NCI-H446 treated with DMSO at 0.1 percent for 48 hours (cell line): Measurements from ENCODE around the gene PAPOLA.

Source experiments
- DNase-seq: peaks from one replicate; lab custom pipeline; 2025; lab: John Stamatoyannopoulos, UW

PAPOLA gene

DNA sequence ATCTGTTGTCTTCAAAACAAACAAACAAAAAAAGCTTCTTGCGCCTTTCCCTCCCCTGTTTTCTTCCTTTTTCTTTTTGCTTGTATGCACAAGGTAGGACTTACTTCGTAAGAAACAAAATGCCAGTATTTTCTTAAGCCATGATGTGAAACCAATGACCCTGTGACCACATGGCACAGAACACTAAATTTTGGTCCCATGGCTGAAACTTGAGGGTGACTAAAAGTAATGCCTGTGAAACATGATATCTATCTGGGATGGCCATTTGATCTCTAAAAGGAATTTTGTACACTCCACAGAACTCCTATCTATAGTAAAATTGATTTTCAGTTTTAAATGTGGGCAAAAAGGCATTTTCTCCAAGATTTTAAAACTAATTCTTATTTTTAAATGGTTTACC lies 63.6 kb downstream of the PAPOLA start:
- no peak for DNase-seq

GRCh38 chr14:96567289-96567899 lies 65.2 kb downstream of the PAPOLA start:
- DNase-seq = peak; percentile 59

- DNase-seq = no peak
These were observed 66.4 kb downstream of the PAPOLA start for GRCh38 chr14:96568621-96569020.

GRCh38 chr14:96571311-96571710 lies 69.1 kb downstream of the PAPOLA start:
- no peak for DNase-seq

DNA sequence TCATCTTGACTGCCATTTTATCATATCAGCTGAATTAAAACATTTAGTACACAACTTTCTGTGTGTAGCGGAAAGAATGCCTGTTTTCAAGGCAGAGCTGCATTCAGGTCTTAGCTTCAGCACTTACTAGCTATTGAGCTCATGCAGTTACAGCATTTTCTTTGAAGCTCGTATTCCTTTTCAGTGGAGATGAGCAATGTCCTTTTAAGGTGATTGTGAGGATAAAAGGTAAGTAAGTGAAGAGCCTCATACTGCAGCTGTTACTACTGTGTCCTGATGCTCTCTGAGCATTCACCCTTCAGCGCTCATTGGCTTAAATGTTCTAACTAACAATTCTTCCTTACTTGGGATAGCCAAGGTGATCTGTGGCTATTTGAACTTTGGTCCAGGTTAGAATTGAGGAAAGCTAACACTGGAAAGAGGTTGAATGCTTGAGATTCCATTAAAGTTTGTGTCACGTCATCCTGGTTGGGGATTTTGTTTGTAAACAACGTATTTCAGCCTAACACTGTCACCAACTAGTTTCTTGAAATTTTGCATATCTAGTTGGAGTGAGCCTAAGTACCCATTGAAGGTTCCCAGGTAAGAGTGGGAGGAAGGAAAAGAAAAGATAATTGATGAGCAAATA lies 71.4 kb downstream of the PAPOLA start:
- DNase-seq = no peak

DNA sequence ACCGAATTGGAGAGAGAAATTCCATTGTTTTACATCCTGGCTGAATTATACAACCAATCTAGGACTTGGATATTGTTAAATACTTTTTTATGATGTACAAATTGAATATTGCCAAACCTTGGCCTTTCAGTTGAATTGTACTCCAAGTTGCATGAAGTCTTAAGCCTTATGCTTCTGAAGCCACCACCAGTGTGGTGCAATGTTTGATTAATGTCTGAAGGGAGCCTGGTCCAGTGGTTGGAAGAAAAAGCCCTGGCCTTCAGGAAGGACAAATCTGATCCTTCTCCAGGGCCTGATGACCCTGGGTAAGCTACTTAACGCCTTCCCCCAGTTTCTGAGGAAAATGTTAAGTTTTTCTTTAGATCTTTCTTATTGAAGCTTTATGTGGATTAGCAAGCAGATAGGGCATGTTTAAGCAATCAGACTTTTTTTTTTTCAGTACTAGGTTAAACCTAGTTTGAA lies 72.0 kb downstream of the PAPOLA start:
- DNase-seq = no peak

DNA sequence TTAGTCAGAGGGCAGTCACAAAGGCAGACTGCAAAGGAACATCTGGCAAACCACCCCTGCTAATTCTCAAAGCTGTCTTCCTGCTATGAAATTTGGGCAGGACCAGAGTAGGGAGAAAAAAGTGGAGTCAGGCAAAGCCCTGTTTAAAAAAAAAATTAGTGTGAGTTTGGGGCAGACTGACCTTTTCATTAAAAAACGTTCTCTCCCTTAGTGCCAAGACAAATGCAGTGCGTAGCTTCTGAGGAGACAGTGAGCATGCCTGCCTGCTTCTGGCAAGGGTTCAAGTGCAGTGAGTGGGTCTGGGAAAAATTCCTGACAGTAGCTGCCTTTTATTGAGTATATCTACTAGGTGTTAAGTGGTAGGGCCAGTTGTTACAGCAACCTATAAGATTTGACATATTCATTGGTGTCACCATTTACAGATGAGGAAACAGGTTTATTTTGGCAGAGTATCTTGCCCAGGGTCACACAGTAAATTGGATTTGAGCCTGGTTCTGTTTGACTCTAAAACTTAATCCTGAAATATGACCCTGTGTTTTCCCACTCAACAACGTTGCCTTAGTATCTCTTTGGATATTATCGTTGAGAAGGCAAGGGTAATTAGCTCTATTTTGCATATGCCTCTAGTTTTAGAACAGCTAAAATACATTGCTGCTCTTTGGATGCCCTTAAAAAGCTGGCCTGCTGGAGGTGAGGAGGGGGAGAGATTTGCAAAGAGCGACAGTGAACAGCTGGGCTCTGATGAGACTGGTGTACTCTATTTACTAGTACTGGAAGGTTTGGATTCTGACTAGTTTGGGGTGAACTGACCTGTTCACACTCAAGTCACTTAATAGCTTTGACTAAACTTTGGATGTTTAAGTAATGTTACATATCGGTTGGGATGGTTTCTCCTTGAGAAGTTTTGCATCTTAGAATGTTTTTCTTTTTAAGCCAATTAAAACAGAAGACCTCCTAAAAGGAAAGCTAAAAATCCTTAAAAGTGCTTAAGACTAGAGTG lies 72.8 kb downstream of the PAPOLA start:
- peak; percentile 83 for DNase-seq

- no peak for DNase-seq
These were observed 74.2 kb downstream of the PAPOLA start for GRCh38 chr14:96576359-96576758.

GRCh38 chr14:96576937-96577336 lies 74.8 kb downstream of the PAPOLA start:
- no peak for DNase-seq

- DNase-seq = no peak
These were observed 76.4 kb downstream of the PAPOLA start for GRCh38 chr14:96578619-96579018.

- DNase-seq = no peak
These were observed 77.2 kb downstream of the PAPOLA start for GRCh38 chr14:96579358-96579757.

- no peak for DNase-seq
These were observed 77.7 kb downstream of the PAPOLA start for GRCh38 chr14:96579855-96580254.

DNA sequence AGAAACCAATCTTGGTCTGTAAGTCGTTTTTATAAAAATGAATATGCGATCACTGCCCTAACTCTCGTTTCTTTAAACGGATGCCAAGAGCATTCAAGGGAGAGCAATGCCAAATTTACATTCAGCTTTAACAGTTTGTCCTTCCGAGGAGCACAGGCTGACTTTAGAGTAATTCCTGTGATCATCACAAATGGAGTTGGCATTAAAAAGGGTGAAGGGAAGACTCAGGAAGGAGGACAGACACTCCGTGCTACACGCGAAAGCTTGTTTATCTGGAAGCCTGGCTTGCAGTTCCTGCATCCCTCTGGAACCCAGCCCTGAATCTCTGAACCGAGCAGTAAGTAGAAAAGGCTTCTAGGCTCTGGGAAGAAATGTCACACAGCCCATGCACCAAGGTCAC lies 78.4 kb downstream of the PAPOLA start:
- DNase-seq = no peak

- no peak for DNase-seq
These were observed 78.8 kb downstream of the PAPOLA start for GRCh38 chr14:96581026-96581425.

DNA sequence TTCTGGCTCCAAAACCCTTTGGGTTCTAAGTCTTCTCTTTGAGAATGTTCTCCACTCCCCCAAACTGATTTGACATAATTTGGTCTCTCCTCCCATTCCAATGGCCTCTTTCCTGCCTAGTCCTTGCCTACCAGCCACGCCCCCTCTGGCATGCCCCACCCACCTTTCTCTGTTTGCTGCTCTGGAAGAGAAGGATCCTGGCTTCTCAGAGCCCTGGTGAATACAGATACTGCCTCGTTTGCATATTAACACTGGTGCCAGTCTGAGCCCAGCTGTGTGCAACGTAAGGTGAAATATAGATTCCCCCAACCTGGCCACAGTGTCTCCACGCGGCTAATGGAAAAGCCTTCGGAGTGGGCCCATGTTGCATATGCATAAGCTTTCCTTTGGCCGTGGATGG lies 79.7 kb downstream of the PAPOLA start:
- DNase-seq = no peak

- no peak for DNase-seq
These were observed 80.3 kb downstream of the PAPOLA start for GRCh38 chr14:96582411-96582961.

GRCh38 chr14:96582995-96583394 lies 80.8 kb downstream of the PAPOLA start:
- DNase-seq = no peak

DNA sequence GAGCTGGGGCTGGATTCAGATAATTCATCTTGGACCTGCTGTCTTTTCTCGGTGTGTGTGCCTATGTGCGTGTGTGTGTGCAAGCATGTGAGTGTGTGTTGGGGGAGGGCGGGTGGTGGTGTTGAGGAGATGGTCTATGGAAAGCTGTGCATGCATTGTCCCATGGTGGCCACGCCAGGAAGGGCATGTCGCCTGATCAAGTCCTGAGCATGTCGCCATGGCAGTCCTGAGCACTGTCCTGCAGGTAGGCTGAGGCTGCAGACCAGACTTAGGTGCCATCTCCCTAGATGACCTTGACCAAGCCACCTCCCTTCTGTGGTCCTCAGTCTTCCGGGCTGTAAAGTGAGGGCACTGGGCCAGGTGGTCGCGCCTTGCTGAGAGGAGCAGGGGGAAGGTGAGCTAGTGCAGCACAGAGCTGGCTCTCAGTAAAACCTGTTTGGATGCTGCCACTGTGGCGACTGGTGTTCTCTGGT lies 81.4 kb downstream of the PAPOLA start:
- DNase-seq = no peak

- DNase-seq = no peak
These were observed 82.2 kb downstream of the PAPOLA start for GRCh38 chr14:96584199-96584906.

DNA sequence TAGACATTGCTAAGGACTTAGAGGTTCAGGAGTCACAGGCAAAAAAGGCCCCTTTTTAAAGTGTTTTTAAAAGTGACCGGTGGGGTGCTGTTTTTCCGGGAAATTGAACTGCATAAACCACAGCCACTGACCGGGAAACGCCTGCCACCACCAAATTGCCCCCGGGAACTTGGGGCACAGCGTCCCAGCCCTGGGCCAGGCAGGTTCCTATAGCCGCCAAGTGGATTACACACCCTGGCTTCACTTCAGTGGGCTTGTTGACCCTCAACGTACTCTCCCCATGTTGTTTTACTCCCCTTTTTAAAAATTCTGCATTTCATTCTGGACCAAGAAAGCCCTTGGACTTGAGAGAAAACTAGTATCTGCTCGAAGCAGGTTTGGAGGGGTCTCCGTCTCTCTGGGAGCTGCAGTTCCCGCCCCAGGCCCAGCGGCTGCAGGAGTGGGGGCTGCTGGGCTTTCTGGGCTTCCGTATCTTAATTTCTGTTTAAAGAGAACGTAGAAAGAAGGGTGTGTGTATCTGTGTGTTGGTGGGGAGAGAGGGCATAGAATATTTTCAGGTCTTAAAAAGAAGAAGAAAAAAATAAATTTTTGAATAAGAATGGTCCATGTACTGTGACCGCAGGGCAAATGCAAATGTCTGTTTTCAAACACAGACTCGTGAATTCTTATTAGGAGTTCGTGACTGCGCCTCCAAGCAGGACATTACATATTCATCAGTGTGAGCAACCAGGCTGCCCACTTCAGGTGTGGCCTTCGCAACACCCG lies 82.9 kb downstream of the PAPOLA start:
- DNase-seq = no peak

DNA sequence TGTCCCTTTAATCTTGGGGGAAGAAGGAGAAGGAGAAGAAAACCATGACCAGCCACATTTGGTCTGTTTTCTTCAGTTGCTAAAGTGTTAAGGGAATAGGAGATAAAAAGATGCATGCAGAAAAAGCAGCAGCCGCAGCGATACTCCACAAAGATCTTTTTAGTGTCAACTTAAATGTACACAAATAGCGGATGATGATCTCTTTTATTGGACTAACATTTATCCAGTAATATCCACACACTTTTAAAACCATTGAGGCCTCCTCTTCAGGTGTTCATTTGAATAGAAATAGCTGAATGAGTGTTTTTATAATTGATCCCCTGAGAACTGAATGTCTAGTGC lies 83.5 kb downstream of the PAPOLA start:
- no peak for DNase-seq
